ENCODE data around the gene RAMP3.
"Not testable (repeated sequence)": the region's sequence is repeated elsewhere in the genome, so short reads cannot be mapped to it uniquely, and the experiment has no call there.

The RAMP3 gene

DNA sequence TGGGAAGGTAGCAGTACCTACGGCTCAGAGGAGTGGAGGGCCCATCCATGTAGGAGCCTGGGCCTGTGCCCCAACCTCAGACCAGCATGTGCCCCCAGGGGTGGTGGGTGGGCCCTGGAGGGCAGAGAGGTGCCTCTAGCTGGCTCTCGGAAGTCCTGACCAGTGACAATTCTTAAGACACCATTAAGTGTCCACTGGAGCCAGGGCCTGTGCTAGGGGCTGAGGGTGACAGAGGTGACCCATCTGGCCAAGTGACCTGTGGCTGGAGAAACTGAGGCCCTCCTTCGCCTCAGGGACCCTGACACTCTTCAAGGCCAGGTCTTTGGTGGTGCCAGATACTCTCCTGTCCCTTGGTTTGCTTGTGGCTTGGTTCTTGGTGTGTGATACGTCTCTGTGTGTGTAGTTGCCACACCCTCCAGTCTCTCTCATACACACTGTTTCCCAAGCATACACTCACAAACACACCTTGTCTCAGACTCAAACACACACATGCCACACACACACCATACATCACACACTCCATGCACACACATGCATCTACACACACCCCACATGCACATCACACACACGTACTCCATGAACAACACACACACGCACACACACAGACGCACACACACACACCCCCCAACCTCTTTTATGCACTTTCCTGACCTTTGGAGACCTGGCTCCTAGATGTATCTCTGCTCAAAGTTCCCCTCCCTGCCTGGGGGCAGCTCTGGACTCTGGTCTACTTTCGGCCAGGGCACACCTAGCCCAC lies 897 bp upstream of the RAMP3 start:
- no peak for DNase-seq (ENCODE audit: low spot score)

DNA sequence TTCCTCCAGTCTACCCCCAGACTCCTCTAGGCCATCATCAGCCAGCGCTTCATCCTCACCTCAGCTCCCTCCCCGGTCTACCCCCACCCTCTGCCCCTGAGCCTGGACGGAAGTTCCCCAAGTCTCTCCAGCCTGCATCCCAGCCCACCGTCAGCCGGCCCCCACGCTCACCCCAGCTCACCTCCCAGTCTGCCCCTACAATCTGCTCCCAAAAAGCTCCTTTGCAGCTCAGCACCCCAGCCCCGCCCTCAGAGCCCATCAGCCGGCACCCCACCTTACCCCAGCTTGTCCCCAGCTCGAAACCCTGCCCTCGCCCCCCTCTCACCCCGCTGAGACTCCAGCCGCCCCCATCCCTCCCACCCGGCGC lies 322 bp upstream of the RAMP3 start:
- DNase-seq (ENCODE audit: low spot score): no peak

DNA sequence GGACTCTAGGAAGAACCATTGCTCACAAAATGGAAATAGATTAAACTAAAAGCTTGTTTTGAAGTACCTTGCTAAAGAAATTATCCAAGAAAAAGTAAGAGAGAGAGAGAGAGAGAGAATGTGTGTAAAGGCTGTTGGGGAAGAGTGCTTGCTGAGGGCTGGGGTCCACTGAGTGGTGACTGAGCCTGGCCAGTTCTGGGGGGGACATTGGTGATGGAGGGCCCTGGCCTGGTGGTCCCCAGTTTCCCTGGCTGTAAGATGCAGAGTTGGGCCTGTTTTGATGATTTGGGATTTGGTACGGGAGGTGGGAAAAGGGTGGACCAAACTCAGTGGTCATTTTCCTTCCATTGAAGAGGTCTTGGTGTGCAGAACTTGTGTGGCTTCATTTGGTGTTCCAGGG lies 880 bp downstream of the RAMP3 start:
- DNase-seq (ENCODE audit: low spot score): no peak

DNA sequence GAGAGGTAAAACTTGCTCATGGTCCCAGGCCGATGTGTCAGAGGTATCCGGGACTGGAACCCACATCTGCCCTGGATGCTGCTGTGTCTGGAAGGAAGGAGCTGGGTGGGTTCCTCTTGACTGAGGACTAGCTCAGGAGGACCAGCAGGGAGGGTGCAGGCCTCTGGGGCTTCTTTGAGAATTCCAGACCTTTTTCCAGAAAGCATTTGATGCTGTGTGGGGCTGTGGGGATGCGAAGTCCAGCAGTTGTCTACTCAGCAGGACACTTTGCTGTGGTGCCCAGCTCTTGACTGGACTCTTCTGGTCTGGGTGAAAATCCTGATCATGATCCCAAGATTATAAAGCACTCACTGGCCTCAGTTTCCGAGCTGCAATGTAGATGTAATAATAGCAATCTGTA lies 1.7 kb downstream of the RAMP3 start:
- no peak for DNase-seq (ENCODE audit: low spot score)

DNA sequence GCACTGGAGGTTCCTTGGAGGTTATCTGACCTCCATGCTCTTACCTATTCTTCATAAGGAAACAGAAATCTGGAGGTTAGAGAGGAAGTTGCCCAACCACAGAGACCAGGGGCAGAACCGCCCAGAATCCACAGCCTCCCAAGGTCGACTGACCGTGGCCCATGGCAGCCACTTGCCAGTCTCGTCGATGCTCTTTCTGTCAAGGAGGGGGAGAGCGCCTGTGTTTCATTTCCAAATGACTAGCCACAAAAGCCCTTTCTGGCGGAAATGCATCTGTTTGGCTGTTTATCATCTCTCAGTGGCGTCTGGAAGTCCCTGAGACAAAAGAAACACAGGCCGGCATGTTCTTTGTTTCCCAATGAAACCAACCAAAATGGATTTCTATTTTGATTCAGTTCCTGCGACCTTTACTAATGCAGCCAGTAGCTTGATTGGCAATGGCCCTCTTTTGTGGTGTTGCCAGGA lies 2.9 kb downstream of the RAMP3 start:
- DNase-seq (ENCODE audit: low spot score): no peak

DNA sequence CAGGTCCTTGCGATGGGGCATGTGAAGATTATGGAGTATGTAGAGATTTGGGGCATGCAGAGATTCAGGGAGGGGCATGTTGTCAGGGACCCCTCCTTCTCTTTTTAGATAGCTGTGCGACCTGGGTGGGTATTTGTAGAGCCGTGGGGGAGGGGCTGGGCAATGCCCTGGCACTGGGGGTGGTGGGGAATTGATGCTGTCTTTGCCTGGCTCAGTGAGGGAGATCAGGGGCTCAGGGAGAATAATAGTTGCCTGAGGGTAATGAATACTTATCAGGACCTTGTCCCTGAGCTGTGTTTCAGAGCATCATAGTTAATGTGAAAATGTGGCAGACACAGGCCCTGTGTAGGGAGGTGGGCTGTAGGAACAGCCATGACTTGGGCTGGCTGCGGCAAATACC lies 3.5 kb downstream of the RAMP3 start:
- no peak for DNase-seq (ENCODE audit: low spot score)

DNA sequence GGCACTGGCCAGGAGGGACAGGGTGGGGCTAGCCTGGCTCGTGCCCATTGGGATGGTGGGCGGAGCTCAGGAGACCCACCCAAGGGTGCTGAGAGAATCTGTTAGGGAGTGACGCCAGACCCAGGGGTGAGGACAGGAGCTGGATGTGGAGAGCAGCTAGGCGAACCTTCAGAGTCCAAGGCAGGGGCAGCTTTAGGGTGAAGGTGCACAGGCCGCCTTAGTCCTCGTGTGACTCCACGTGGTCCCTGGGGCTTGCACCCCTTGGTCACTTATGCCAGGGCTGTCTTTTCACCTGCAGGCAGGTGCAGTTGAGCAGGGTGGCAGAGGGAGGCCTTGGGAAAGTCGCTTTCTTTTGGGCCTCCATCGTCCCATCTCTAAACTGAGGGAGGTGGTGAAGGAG lies 4.3 kb downstream of the RAMP3 start:
- DNase-seq (ENCODE audit: low spot score): no peak

DNA sequence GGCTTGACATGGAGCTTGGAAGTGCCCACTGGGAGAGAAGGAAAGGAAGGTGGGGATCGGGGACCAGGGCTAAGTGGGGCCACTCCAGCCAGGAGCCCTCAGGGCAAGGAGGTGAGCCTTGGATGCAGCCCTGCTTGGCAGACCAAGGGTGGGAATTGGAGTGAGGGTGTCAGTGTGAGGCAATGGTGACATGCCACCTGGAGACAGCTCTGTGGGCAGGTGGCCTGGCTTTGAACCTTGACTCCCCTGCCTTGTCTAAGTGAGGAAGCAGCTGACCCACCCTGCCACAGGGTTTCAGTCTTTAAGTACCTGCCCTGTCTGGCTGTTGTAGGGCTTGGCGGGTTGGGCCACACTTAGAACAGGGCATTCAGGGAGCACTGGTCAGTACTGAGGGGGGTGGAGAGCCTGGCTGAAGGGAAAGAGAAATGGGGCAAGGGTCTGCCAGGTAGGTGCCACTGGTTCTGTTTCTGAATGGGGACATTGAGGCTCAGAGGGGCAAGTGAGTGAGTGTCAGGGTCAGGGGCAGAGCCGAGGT lies 4.8 kb downstream of the RAMP3 start:
- no peak for DNase-seq (ENCODE audit: low spot score)

DNA sequence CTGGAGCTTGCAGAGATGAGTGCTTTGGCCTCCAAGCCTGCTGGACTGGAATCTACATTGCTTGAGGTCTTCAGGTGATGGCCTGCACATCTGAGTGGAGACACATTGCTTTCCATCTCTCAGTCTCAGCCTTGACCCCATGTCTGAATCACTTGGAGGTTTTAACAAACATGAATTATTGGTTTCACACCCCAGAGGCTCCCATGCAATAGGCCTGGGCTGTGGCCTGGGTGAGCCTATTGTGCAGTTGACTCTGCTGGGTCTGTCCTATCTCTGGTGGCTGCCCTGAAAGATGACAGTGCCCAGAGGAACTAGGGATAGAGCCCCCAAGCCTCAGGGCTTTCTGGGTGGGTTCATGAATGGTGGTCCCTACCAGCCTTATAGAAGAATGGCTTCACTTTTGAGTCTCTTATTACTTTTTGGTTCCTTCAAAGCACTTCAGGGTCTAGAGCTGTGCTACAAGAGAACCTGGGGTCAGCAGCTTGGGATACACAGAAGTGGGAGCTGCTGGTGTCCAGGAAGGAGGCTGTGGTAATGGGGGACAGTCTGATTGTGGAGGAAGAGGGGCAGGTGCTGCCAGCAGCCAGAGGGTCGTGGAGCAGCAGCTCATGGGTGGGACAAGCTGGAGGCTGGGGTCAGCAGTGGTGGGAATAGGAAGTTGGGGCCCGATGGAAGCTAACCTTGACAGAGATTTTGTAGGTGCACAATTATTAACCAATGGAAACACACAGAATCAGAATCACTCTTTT lies 5.5 kb downstream of the RAMP3 start:
- no peak for DNase-seq (ENCODE audit: low spot score)

DNA sequence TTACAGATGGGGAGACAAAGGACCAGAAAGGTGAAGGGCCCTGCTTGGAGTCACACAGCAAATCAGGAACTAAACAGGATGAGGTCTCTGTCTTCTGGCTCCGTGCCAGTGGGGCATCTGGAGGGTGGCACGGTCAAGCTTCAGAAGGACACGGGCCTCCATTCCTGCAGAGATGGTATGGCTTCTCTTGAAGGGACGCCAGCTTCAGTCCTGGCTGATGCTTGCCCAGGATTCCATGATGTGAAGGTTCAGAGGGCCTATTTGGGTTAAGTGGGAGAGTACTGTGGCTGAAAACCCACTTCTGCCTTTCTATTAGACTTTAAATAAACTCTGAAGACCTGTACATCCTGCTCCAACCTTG lies 6.1 kb downstream of the RAMP3 start:
- DNase-seq (ENCODE audit: low spot score): no peak

DNA sequence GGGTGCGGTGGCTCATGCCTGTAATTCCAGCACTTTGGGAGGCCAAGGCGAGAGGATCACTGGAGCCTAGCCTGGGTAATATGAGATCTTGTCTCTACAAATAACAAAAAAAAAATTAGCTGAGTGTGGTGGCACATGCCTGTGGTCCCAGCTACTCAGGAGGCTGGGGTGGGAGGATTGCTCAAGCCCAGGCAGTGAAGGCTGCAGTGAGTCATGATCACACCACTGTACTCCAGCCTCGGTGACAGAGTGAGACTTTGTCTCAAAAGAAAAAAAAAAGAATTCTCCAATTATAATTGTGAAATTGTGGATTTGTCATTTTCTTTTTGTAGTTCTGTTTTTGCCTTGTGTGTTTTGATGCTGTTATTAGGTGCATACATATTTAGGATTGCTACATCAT lies 6.7 kb downstream of the RAMP3 start:
- not testable (repeated sequence) for DNase-seq (ENCODE audit: low spot score)

DNA sequence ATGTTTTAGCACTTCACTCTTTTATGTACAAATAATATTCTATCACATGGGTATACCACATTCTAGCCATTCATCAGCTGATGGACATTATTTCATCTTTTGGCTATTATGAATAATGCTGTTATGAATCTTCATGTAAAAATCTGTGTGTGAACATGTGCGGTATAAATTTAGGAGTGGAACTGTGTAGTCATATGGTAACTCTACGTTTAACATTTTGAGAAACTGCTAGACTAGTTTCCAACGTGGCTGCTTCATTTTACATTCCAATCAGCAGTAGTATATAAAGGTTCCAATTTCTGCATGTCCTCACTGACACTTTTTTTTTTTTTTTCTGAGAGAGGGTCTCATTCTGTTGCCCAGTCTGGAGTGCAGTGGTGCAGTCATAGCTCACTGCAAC lies 8.3 kb downstream of the RAMP3 start:
- DNase-seq (ENCODE audit: low spot score): no peak

DNA sequence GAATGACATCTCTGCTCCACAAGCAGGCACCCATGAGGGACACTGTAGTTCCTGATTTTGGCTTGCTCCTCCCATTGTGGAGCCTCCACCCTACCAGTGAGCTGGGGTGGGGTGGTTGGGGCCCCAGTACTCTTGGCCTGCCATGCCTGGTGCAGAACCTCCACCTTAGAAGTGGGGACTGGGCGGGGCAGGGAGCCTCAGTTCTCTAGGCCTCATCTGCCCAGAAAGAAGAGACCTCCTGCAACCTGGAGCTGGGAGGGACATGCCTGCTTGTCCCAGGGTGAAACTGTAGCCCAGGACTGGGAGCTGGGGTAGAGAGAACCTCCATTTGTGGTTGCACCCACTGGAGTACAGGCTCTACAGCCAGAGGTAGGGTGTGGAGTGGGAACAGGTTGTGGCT lies 14.4 kb downstream of the RAMP3 start:
- DNase-seq (ENCODE audit: low spot score): no peak

DNA sequence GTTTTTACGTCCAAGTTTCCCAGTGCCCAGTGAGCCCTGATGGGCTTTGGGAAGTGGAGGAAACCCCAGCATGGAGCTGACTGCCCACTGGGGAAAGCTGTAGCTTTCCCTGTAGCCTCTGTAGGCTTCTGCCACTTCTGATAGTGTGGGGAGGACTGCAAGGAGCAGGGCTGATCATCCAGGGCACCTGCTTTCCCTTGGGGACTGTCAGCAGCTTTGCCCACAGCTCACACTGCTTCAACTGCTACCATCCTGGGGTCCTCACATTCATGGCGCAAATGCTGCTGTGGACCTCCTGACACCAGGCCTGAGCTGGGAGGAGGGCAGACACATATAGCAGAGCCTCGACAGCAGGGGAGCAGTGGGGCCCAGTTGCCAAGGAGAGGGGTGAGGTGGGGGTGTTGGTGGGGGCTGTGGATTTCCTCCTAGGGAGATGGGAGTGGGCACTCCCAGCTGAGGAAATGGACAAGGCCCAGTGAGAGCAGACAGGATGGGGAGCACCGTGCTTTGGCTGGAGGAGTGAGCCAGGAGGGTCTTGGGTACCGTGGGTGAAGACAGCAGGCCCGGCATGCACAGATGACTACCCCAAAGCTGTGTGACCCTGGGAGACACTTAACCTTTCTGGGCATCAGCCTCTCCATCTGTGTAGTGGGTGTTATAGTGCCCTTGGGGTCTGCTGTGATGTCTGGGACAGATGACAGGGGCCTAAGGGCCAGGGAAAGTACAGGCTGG lies 16.2 kb downstream of the RAMP3 start:
- no peak for DNase-seq (ENCODE audit: low spot score)

DNA sequence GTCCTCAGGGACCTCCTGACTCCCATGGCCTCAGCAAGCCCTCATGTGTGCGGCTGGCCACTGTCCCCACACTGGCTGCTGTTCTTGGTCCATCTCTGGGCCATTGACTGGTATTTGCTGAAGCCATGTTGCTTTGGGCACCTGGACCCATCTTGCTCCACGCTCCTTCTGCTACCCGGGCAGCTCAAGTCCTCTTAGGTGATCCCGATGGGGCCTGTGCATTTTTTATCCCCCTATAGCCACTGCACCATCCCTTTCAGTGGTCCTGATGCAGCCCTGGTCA lies 16.7 kb downstream of the RAMP3 start:
- DNase-seq (ENCODE audit: low spot score): no peak

DNA sequence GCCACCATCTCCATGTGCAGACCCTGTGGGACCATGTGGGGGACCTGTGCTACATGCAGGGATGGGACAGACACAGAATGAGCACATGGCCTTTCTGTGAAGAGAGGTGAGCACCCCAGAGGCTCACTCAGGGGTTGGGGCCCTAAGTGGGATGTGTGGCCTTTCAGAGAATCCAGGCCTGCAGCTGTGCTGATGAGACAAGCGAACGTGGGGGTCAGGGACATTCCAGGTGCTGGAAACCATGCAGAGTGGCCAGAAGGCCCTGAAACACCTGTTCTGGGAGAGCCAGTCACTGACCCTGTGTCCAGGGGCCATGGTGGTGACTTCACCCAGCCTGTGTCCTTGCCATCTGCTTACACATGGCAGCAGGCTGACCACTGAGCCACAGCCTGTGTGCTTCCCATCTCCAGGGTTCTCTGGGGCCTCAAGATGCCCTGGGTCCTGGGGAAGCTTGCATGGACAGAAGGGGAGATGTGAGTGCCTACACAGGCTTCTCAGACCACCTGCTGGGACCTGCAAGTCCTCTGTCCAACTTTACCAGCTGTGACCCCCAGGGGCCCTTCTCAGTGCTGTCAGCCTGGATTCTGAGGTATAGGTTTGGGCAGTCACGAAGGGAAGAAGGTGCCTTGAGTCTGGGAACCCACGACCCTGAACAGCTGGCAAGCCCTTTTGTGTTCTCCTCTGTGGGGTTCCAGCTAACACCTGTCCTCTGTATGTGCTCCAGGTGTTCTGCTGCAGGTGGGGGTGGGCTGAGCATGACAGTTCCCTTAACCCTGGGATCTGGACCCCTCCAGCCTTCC lies 17.6 kb downstream of the RAMP3 start:
- no peak for DNase-seq (ENCODE audit: low spot score)

DNA sequence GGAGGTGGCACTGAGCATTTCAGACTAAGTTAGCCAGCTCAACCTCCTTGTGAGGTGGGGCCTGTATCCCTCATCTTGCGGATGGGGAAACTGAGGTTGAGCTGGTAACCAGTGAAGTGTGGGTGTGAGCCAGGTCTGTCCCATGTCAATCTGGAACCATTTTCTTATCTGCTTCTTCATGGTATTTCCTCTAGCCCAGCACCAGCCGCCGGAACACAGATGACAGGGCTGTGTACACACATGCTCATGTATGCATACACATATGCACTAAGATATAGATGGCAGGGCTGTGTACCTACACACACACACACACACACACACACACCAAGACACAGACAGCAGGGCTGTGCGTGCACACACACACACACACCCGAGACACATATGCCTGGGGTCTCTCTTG lies 18.5 kb downstream of the RAMP3 start:
- no peak for DNase-seq (ENCODE audit: low spot score)

DNA sequence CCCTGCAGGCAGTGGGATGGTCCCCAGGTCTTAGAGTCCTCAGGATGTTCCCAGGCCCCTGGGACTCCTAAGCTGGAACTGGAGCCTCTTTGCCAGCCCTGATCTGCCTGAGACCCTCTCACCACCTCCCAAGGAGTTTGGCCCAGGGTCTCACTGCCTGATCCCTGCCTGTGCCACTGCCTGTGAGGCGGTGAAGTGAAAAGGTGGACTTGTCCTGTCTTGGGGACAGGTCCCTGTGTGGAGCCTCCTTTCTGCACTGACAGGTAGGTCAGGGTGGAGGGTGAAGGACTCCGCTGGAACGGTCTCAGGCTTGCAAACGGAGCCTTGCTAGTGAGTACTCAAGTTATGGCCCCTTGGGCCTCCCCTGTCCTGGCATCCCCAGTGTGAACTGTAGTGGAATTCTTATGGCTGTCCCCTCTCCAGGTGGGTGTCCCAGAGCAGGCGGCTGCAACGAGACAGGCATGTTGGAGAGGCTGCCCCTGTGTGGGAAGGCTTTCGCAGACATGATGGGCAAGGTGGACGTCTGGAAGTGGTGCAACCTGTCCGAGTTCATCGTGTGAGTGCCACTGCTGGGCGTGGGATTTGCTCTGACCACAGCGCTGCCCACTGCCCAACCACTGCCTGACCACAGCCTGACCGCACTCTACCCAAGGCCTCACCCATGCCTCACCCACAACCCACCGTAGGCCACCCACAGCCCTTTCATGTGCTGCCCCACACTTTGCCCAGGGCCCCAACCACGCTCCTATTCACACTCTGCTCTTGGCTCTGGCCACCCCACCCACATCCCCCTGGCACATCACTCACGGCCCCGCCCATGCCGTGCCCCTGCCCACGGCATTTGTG lies 19.5 kb downstream of the RAMP3 start:
- no peak for DNase-seq (ENCODE audit: low spot score)

DNA sequence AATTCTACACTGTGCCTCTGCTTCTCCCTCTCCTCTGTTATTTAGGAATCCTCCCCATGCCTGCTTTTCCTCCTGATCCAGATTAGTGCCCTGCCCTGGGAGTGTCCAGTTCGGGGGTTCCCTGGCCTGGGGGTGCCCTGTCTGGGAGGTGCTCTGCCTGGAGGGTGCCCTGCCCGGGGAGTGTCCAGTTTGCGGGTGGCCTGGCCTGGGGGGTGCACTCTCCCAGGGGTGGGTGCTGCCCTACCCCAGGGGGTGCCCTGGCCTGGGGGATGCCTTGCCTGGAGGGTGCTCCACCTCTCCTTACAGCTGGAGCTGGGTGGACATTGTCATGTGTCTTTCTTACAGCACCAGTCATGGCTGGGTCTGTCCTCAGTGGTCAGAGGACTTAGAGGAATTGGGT lies 20.2 kb downstream of the RAMP3 start:
- DNase-seq (ENCODE audit: low spot score): no peak

DNA sequence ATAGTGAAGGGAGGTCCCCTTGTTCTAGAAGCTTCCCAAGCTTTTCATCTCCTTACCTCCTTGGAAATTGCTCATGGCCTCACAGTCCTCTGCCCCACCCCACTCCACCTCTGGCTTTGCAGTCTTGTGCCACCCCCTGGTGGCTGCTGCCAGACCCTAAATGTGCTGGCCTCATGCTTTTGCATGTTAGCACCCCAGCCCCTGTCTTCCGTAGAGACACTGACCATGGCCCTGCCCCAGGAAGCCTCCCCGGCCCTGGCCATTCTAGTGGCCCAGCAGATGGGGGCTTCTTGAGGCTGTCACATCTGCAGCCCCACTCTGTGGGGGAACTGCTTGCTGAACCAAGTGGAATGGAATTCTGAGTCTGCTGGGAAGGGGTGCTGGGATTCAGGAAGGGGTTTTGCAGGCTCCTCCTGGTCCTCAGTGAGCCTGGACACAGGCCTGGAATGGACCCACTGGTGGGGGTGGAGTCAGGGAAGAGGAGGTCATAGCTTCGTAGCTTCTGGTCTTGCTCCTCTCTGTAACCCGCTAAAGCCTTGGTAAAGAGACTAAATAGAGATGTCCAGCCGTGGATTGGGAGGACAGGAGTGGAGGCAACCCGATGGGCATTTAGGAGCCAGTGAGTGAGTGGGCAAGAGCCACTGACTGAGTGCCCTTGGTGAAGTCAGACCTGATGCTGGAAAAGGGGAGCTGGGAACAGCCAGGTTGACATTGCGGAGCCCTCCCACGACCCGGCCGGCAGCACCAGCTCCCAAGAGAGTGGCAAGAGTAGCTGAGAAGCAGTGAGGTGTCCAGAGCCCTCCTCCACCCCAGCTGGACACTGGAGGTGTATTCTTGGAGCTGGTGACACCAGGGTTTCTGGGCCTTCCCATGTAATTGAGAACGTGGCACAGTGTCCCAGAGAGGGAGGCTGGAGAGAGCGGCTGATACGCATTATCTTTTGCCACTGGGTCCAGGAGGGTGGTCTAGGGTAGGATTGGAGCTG lies 20.9 kb downstream of the RAMP3 start:
- DNase-seq (ENCODE audit: low spot score): no peak
